ENCODE results near the gene FHIP1B. TPM values are rescaled to one million over a fixed set of nuclear protein-coding genes. Genes with fewer than 3 reads are reported as not detected.
"Not testable (repeated sequence)": the region's sequence is repeated elsewhere in the genome, so short reads cannot be mapped to it uniquely, and the experiment has no call there.

The FHIP1B gene
- total RNA-seq, result 42.5 TPM
- polyA plus RNA-seq (ENCODE audit: insufficient read depth, low read depth, low replicate concordance), result 35.1 TPM
- long read RNA-seq, donor 1, partial matches to known transcripts, result 0 of 6 reads
- long read RNA-seq, donor 1, other reads (novel, unspliced or antisense), result 0 of 6 reads
- long read RNA-seq, donor 2, transcript FAM160A2-204 (3 exons, 1,309 nt), result major isoform, 8 of 17 reads
- long read RNA-seq, donor 2, partial matches to known transcripts, result 6 of 17 reads
- long read RNA-seq, donor 2, other reads (novel, unspliced or antisense), result 0 of 17 reads
- long read RNA-seq, donor 3, partial matches to known transcripts, result 5 of 13 reads
- long read RNA-seq, donor 3, other reads (novel, unspliced or antisense), result 0 of 13 reads
- long read RNA-seq, donor 4, transcript FAM160A2-203 (9 exons, 3,327 nt), result major isoform, 6 of 15 reads
- long read RNA-seq, donor 4, partial matches to known transcripts, result 0 of 15 reads
- long read RNA-seq, donor 4, other reads (novel, unspliced or antisense), result 0 of 15 reads
- long read RNA-seq, donor 5, result 0 reads
- long read RNA-seq, donor 6, partial matches to known transcripts, result 0 of 1 reads
- long read RNA-seq, donor 6, other reads (novel, unspliced or antisense), result 0 of 1 reads
- long read RNA-seq, donor 7, partial matches to known transcripts, result 5 of 17 reads
- long read RNA-seq, donor 7, other reads (novel, unspliced or antisense), result 7 of 17 reads
- long read RNA-seq, donor 8, partial matches to known transcripts, result 5 of 15 reads
- long read RNA-seq, donor 8, other reads (novel, unspliced or antisense), result 0 of 15 reads
- long read RNA-seq, donor 9, partial matches to known transcripts, result 0 of 1 reads
- long read RNA-seq, donor 9, other reads (novel, unspliced or antisense), result 0 of 1 reads
- long read RNA-seq, donor 10, partial matches to known transcripts, result 0 of 6 reads
- long read RNA-seq, donor 10, other reads (novel, unspliced or antisense), result 0 of 6 reads

- DNase-seq, result peak; percentile 100
- no peaks in the 10 kb centered on the region for H3K36me3 ChIP-seq (ENCODE audit: control insufficient read depth in 2 of 3, insufficient read depth in 3 of 3, low read length in 3 of 3)
- no peak for TF ChIP-seq CTCF (IDR thresholded peaks at IDR 0.05; ENCODE audit: borderline replicate concordance, extremely low read depth, insufficient read depth)
- FAIRE-seq, result peak; percentile 99
- no peaks in the 10 kb centered on the region for H3K9me3 ChIP-seq (ENCODE audit: control insufficient read depth in 2 of 3, insufficient read depth in 1 of 3, low read length in 3 of 3)
- intact Hi-C loops (cut with DNase I), result no loop called here
- peak within 1 kb of the TSS; percentile 59 to 96 (median 90) for H3K9ac ChIP-seq (ENCODE audit: low read length in 3 of 3)
- H3K4me1 ChIP-seq (ENCODE audit: control insufficient read depth in 2 of 3, insufficient read depth in 2 of 3, low read depth in 1 of 3, low read length in 3 of 3), result peaks cover 0 to 7% (median 0%) of the 10 kb centered on the region in 3 donors
- peak within 1 kb of the TSS; percentile 83 to 85 for H3K27ac ChIP-seq (ENCODE audit: low read depth in 2 of 2, low read length in 2 of 2)
- no peaks in the 10 kb centered on the region for H3K27me3 ChIP-seq (ENCODE audit: control insufficient read depth, insufficient read depth, low read length)
- H3K4me3 ChIP-seq (ENCODE audit: low read length in 3 of 3), result peak within 1 kb of the TSS; percentile 94 to 98 (median 97)
Measured at GRCh38 chr11:6234387-6235107, at the start of gene FHIP1B. TSS of gene FHIP1B (minus strand) at chr11:6234636. CDS start at chr11:6224516, 10,120 bp downstream.

DNA sequence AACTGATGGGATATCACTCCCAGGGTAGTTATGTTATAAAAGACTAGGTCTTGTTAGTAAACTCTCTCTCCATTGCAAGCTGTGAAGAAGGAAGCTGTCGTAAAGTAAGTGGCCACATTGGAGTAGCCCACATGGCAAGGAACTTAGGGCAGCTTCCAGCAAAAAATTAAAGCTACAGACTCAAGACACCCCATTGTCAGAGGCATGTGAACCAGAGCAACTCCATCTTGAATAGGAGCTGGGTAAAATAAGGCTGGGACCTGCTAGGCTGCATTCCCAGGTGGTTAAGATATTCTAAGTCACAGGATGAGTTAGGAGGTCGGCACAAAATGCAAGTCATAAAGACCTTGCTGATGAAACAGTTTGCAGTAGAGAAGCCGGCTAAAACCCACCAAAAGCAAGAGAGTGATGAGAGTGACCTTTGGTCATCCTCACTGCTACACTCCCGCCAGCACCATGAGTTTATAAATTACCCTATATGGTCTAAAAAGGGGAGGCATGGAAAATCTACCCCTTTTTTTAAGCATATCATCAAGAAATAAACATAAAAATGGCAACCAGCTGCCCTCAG, 49.1 kb upstream of the FHIP1B start:
- FAIRE-seq (no peak), DNase-seq (no peak)
- TF ChIP-seq CTCF (IDR thresholded peaks at IDR 0.05; ENCODE audit: borderline replicate concordance, extremely low read depth, insufficient read depth), result no peak
- Histone ChIP-seq H3K9ac (ENCODE audit: low read length in 3 of 3) (no peak overlapping the region), H3K27me3 (ENCODE audit: control insufficient read depth, insufficient read depth, low read length) (no peaks in the 10 kb centered on the region), H3K27ac (ENCODE audit: low read depth in 2 of 2, low read length in 2 of 2) (no peak overlapping the region), H3K4me3 (ENCODE audit: low read length in 3 of 3) (no peak overlapping the region), H3K36me3 (ENCODE audit: control insufficient read depth in 2 of 3, insufficient read depth in 3 of 3, low read length in 3 of 3) (no peaks in the 10 kb centered on the region), H3K4me1 (ENCODE audit: control insufficient read depth in 2 of 3, insufficient read depth in 2 of 3, low read depth in 1 of 3, low read length in 3 of 3) (no peaks in the 10 kb centered on the region), H3K9me3 (ENCODE audit: control insufficient read depth in 2 of 3, insufficient read depth in 1 of 3, low read length in 3 of 3) (no peaks in the 10 kb centered on the region)
- intact Hi-C loops (cut with DNase I), result no loop called here

GRCh38 chr11:6280809-6281208, 46.4 kb upstream of the FHIP1B start:
- H3K4me3 ChIP-seq (ENCODE audit: low read length in 3 of 3); H3K27me3 ChIP-seq (ENCODE audit: control insufficient read depth, insufficient read depth, low read length); H3K9ac ChIP-seq (ENCODE audit: low read length in 3 of 3); H3K36me3 ChIP-seq (ENCODE audit: control insufficient read depth in 2 of 3, insufficient read depth in 3 of 3, low read length in 3 of 3); H3K9me3 ChIP-seq (ENCODE audit: control insufficient read depth in 2 of 3, insufficient read depth in 1 of 3, low read length in 3 of 3); H3K4me1 ChIP-seq (ENCODE audit: control insufficient read depth in 2 of 3, insufficient read depth in 2 of 3, low read depth in 1 of 3, low read length in 3 of 3); FAIRE-seq; DNase-seq; H3K27ac ChIP-seq (ENCODE audit: low read depth in 2 of 2, low read length in 2 of 2); intact Hi-C loops (cut with DNase I): not testable (repeated sequence)
